Measurements from ENCODE around the gene LIPH. TPM values are rescaled to one million over a fixed set of nuclear protein-coding genes. Genes with fewer than 3 reads are reported as not detected.

LIPH gene
- total and polyA plus RNA-seq, 2 of the 8 experiments (the other 6 are each of a cell fraction or from before 2014, with no cell fraction given) = 0.08 TPM; not detected in 1

- DNase-seq (ENCODE audit: low read depth in 1 of 2, low spot score in 2 of 2) (no peak), FAIRE-seq (no peak)
- no peak overlapping the region for H3K18ac ChIP-seq (ENCODE audit: extremely low read depth, low read length)
- no peak overlapping the region for H3K56ac ChIP-seq (replicated peaks; ENCODE audit: insufficient read length, low read depth, low read length)
- H2BK5ac ChIP-seq (ENCODE audit: low read depth, low read length) = no peak overlapping the region
- no peak overlapping the region for H3K4me2 ChIP-seq (ENCODE audit: insufficient read depth in 1 of 2, low read depth in 2 of 2, low read length in 2 of 2)
- H2BK20ac ChIP-seq (ENCODE audit: low read length) = no peak overlapping the region
- H3K4ac ChIP-seq (replicated peaks; ENCODE audit: insufficient read length, low read depth, low read length) = no peak overlapping the region
- H3K36me3 ChIP-seq (ENCODE audit: control insufficient read depth in 2 of 4, insufficient read depth in 4 of 4, low read length in 3 of 4) = no peaks in the 10 kb centered on the region
- no peak overlapping the region for H2BK12ac ChIP-seq (ENCODE audit: low read depth, low read length)
- H3K9ac ChIP-seq (replicated peaks in 1 of 4; ENCODE audit: extremely low read depth in 1 of 4, low read depth in 3 of 4, low read length in 3 of 4) = no peak overlapping the region
- no peaks in the 10 kb centered on the region for H3K27me3 ChIP-seq (replicated peaks in 1 of 4; ENCODE audit: control insufficient read depth in 3 of 4, extremely low read depth in 1 of 4, insufficient read depth in 3 of 4, low read length in 3 of 4)
- H2BK15ac ChIP-seq (ENCODE audit: low read length) = no peak overlapping the region
- no peak overlapping the region for H3K23ac ChIP-seq (ENCODE audit: insufficient read length)
- no peaks in the 10 kb centered on the region for H4K20me1 ChIP-seq (replicated peaks in 1 of 2; ENCODE audit: control insufficient read depth in 1 of 2, insufficient read depth in 2 of 2, low read length in 2 of 2)
- WGBS, 2 experiments (ENCODE audit: extremely low coverage in 1 of 2, insufficient coverage in 1 of 2, insufficient read length in 1 of 2, insufficient replicate concordance in 2 of 2, low coverage in 1 of 2, low lambda C conversion rate in 2 of 2, missing lambda C conversion rate in 1 of 2) = 87% methylated on average over 3 of the region's 3 CpGs; no CpG with 5 or more reads in 1 of the 2 experiments
- no peak overlapping the region for H4K91ac ChIP-seq (replicated peaks; ENCODE audit: insufficient read length, low read length)
- POLR2A ChIA-PET (ENCODE audit: partially characterized antibody) = no interaction called here
- no peaks in the 10 kb centered on the region for H3K9me3 ChIP-seq (ENCODE audit: insufficient read depth in 2 of 2, low read depth in 1 of 2, low read length in 1 of 2)
- H2AK5ac ChIP-seq (ENCODE audit: low read depth, low read length) = no peak overlapping the region
- peaks cover 3% of the 10 kb centered on the region for H3K23me2 ChIP-seq (ENCODE audit: low read depth, low read length)
- no peak overlapping the region for H4K8ac ChIP-seq (ENCODE audit: extremely low read depth, insufficient read depth, low read length)
- H2BK120ac ChIP-seq (replicated peaks; ENCODE audit: low read depth, low read length) = no peak overlapping the region
- CTCF ChIA-PET (ENCODE audit: partially characterized antibody) = interaction anchor here (0.8 to 3.1 kb wide), 4 partner anchors 10 to 72 kb away, joined by 3 to 11 read pairs (median 3); no protein-coding TSS in a partner anchor
- H3K27ac ChIP-seq (ENCODE audit: low read depth, low read length) = no peak overlapping the region
- H2AFZ ChIP-seq (ENCODE audit: low read length) = no peak overlapping the region
- H3K79me1 ChIP-seq (ENCODE audit: low read depth, low read length) = no peaks in the 10 kb centered on the region
- no peak overlapping the region for H3K14ac ChIP-seq (ENCODE audit: insufficient read length)
- no peaks in the 10 kb centered on the region for H3K4me1 ChIP-seq (replicated peaks in 1 of 4; ENCODE audit: control insufficient read depth in 3 of 4, insufficient read depth in 4 of 4, low read length in 3 of 4)
- no peak overlapping the region for H4K5ac ChIP-seq (ENCODE audit: insufficient read length, low read depth, low read length)
- TF ChIP-seq MAX (IDR thresholded peaks at IDR 0.05) = no peak
- no peak for TF ChIP-seq JUND (IDR thresholded peaks at IDR 0.05; ENCODE audit: low read length)
- no peak for TF ChIP-seq ATF2 (IDR thresholded peaks at IDR 0.05; ENCODE audit: low read length)
- no peaks in the 10 kb centered on the region for H3K79me2 ChIP-seq (ENCODE audit: control insufficient read depth in 1 of 2, insufficient read depth in 2 of 2, low read length in 2 of 2)
- no peak overlapping the region for H3K4me3 ChIP-seq (ENCODE audit: extremely low read depth in 1 of 4, insufficient read depth in 2 of 4, low read depth in 3 of 4, low read length in 4 of 4)
These were observed 49.4 kb downstream of the LIPH start for GRCh38 chr3:185502987-185503386.

Data from H1 (cell line).